HEK293 (cell line): ENCODE data around the gene KCNIP4.

Experiments used
- CTCF ChIA-PET: fragments of 350-600 bp; formaldehyde crosslinking; extraction: SDS; loops from one replicate; lab custom pipeline; 2021; ENCODE audit warnings: antibody characterized with exemption; lab: Yijun Ruan, JAX
- POLR2A ChIA-PET: fragments of 300-600 bp; formaldehyde crosslinking; extraction: SDS; loops from one replicate; lab custom pipeline; 2020; ENCODE audit warnings: antibody characterized with exemption, inconsistent platforms; lab: Yijun Ruan, JAX
- H3K27ac ChIP-seq: fragments of 200-500 bp; sonication (Bioruptor generic); 2 replicates; pipeline ENCODE4 v1.5.1; 2014; ENCODE audit warnings: low read depth, low read length, control low read depth, inconsistent platforms; ENCODE audit errors: extremely low read depth
- H3K36me3 ChIP-seq, 2 experiments: fragments of 200-500 bp in 1 of 2; sonication (Bioruptor generic) in 1 of 2; 1 replicate in 1 of 2; 2 replicates in 1 of 2; pipeline ENCODE4 v1.5.1; 2014 to 2017; ENCODE audit warnings: inconsistent platforms in 2 of 2, low read length in 2 of 2; ENCODE audit not compliant: control insufficient read depth in 2 of 2, insufficient read depth in 1 of 2
- H3K4me1 ChIP-seq: fragments of 200-500 bp; sonication (Bioruptor generic); 2 replicates; pipeline ENCODE4 v1.5.1; 2014; ENCODE audit warnings: mild to moderate bottlenecking, low read length, inconsistent platforms; ENCODE audit not compliant: control insufficient read depth, insufficient read depth
- H3K4me3 ChIP-seq: 2 replicates; pipeline ENCODE4 v1.5.1; 2011; ENCODE audit warnings: low read depth, mild to moderate bottlenecking, control low read depth, low read length, moderate library complexity
- H3K9me3 ChIP-seq: fragments of 200-500 bp; sonication (Bioruptor generic); 2 replicates; pipeline ENCODE4 v1.5.1; 2014; ENCODE audit warnings: low read depth, low read length, inconsistent platforms; ENCODE audit not compliant: control insufficient read depth, insufficient read depth
- GLIS1 ChIP-seq: fragments of 450-650 bp; formaldehyde crosslinking; IDR thresholded peaks from 2 replicates; pipeline ENCODE4 v1.5.1; 2016; ENCODE audit warnings: missing biosample characterization, missing genetic modification characterization
- HIC1 ChIP-seq: fragments of 450-650 bp; formaldehyde crosslinking; IDR thresholded peaks from 2 replicates; pipeline ENCODE4 v1.5.1; 2016; ENCODE audit warnings: missing biosample characterization, missing genetic modification characterization
- MYNN ChIP-seq: fragments of 450-650 bp; formaldehyde crosslinking; IDR thresholded peaks from 2 replicates; pipeline ENCODE4 v1.5.1; 2016; ENCODE audit warnings: missing biosample characterization, missing genetic modification characterization, borderline replicate concordance
- OSR2 ChIP-seq: fragments of 450-650 bp; formaldehyde crosslinking; IDR thresholded peaks from 2 replicates; pipeline ENCODE4 v1.5.1; 2016; ENCODE audit warnings: missing biosample characterization, missing genetic modification characterization
- PRDM6 ChIP-seq: fragments of 450-650 bp; formaldehyde crosslinking; IDR thresholded peaks from 2 replicates; pipeline ENCODE4 v1.5.1; 2017; ENCODE audit warnings: missing biosample characterization, missing genetic modification characterization
- SCRT2 ChIP-seq: fragments of 450-650 bp; formaldehyde crosslinking; IDR thresholded peaks from 2 replicates; pipeline ENCODE4 v1.5.1; 2016; ENCODE audit warnings: missing biosample characterization, missing genetic modification characterization
- ZBTB17 ChIP-seq: fragments of 450-650 bp; formaldehyde crosslinking; IDR thresholded peaks from 2 replicates; pipeline ENCODE4 v1.5.1; 2016; ENCODE audit warnings: missing biosample characterization, missing genetic modification characterization
- ZBTB7A ChIP-seq: fragments of 450-650 bp; formaldehyde crosslinking; IDR thresholded peaks from 2 replicates; pipeline ENCODE4 v1.5.1; 2016; ENCODE audit warnings: low read depth, missing biosample characterization, missing genetic modification characterization
- ZEB2 ChIP-seq: fragments of 450-650 bp; formaldehyde crosslinking; IDR thresholded peaks from 2 replicates; pipeline ENCODE4 v1.5.1; 2016; ENCODE audit warnings: missing biosample characterization, missing genetic modification characterization
- ZFP37 ChIP-seq: fragments of 450-650 bp; formaldehyde crosslinking; IDR thresholded peaks from 2 replicates; pipeline ENCODE4 v1.5.1; 2016; ENCODE audit warnings: missing biosample characterization, missing genetic modification characterization
- ZFP69B ChIP-seq: fragments of 450-650 bp; formaldehyde crosslinking; IDR thresholded peaks from 2 replicates; pipeline ENCODE4 v1.5.1; 2016; ENCODE audit warnings: missing biosample characterization, missing genetic modification characterization
- ZNF18 ChIP-seq: fragments of 450-650 bp; formaldehyde crosslinking; IDR thresholded peaks from 2 replicates; pipeline ENCODE4 v1.5.1; 2016; ENCODE audit warnings: missing biosample characterization, missing genetic modification characterization
- ZNF292 ChIP-seq: fragments of 450-650 bp; formaldehyde crosslinking; IDR thresholded peaks from 2 replicates; pipeline ENCODE4 v1.5.1; 2016; ENCODE audit warnings: low read depth, missing biosample characterization, missing genetic modification characterization, borderline replicate concordance
- ZNF335 ChIP-seq: fragments of 450-650 bp; formaldehyde crosslinking; conservative IDR thresholded peaks from 2 replicates; pipeline ENCODE4 v1.5.1; 2016; ENCODE audit warnings: missing biosample characterization, missing genetic modification characterization
- ZNF416 ChIP-seq: fragments of 450-650 bp; formaldehyde crosslinking; IDR thresholded peaks from 2 replicates; pipeline ENCODE4 v1.5.1; 2016; ENCODE audit warnings: missing biosample characterization, missing genetic modification characterization
- ZNF48 ChIP-seq: fragments of 450-650 bp; formaldehyde crosslinking; IDR thresholded peaks from 2 replicates; pipeline ENCODE4 v1.5.1; 2016; ENCODE audit warnings: missing biosample characterization, missing genetic modification characterization
- ZNF560 ChIP-seq: fragments of 450-650 bp; formaldehyde crosslinking; IDR thresholded peaks from 2 replicates; pipeline ENCODE4 v1.5.1; 2017; ENCODE audit warnings: missing biosample characterization, missing genetic modification characterization, borderline replicate concordance
- ZNF626 ChIP-seq: fragments of 450-650 bp; sonication (Bioruptor Pico); formaldehyde crosslinking; IDR thresholded peaks from 2 replicates; pipeline ENCODE4 v1.5.1; 2018; ENCODE audit warnings: missing biosample characterization, missing genetic modification characterization, inconsistent platforms
- ZNF677 ChIP-seq: fragments of 450-650 bp; IDR thresholded peaks from 2 replicates; pipeline ENCODE4 v1.5.0; 2018; ENCODE audit warnings: missing biosample characterization, mild to moderate bottlenecking, missing genetic modification characterization, moderate library complexity
- ZNF777 ChIP-seq: fragments of 450-650 bp; formaldehyde crosslinking; IDR thresholded peaks from 2 replicates; pipeline ENCODE4 v1.5.1; 2017; ENCODE audit warnings: missing biosample characterization, missing genetic modification characterization, borderline replicate concordance
- ZNF843 ChIP-seq: fragments of 450-650 bp; formaldehyde crosslinking; IDR thresholded peaks from 2 replicates; pipeline ENCODE4 v1.5.1; 2016; ENCODE audit warnings: missing biosample characterization, missing genetic modification characterization
- ZSCAN18 ChIP-seq: fragments of 450-650 bp; formaldehyde crosslinking; IDR thresholded peaks from 2 replicates; pipeline ENCODE4 v1.5.1; 2016; ENCODE audit warnings: missing biosample characterization, missing genetic modification characterization
- ZSCAN4 ChIP-seq: fragments of 450-650 bp; formaldehyde crosslinking; IDR thresholded peaks from 2 replicates; pipeline ENCODE4 v1.5.1; 2017; ENCODE audit warnings: missing biosample characterization, missing genetic modification characterization

The KCNIP4 gene

GRCh38 chr4:21118301-21118700, 830.3 kb downstream of the KCNIP4 start:
- H3K27ac ChIP-seq, result no peak overlapping the region
- POLR2A ChIA-PET, result no interaction called here
- CTCF ChIA-PET, result interaction anchor here (0.5 to 0.8 kb wide), 2 partner anchors 51 to 345 kb away, joined by 4 read pairs; no protein-coding TSS in a partner anchor
- H3K9me3 ChIP-seq, result no peaks in the 10 kb centered on the region
- no peaks in the 10 kb centered on the region for H3K4me1 ChIP-seq
- TF ChIP-seq ZNF677 (tag by site-specific recombination) (no peak), ZFP69B (tag by site-specific recombination) (no peak), ZEB2 (tag by site-specific recombination) (no peak), ZFP37 (tag by site-specific recombination) (no peak), ZBTB7A (tag by site-specific recombination) (no peak), PRDM6 (tag by site-specific recombination) (no peak), ZNF48 (tag by site-specific recombination) (no peak), ZSCAN18 (no peak)
- no peak overlapping the region for H3K4me3 ChIP-seq
- H3K36me3 ChIP-seq, result no peaks in the 10 kb centered on the region

- H3K36me3 ChIP-seq, result no peaks in the 10 kb centered on the region
- TF ChIP-seq ZNF777 (tag by site-specific recombination), result no peak
- TF ChIP-seq MYNN (tag by site-specific recombination), result no peak
- no peak for TF ChIP-seq ZNF560 (tag by site-specific recombination)
- no peak for TF ChIP-seq ZBTB17
- TF ChIP-seq ZSCAN4 (tag by site-specific recombination), result no peak
- no peak for TF ChIP-seq ZNF843
- TF ChIP-seq OSR2 (tag by site-specific recombination), result no peak
- TF ChIP-seq, all 188 proteins: peak for 0
- Histone ChIP-seq H3K9me3 (no peaks in the 10 kb centered on the region), H3K4me1 (no peaks in the 10 kb centered on the region), H3K4me3 (no peak overlapping the region), H3K27ac (no peak overlapping the region)
- ChIA-PET CTCF (no interaction called here), POLR2A (no interaction called here)
Observed at GRCh38 chr4:21117541-21118180, 830.9 kb downstream of the KCNIP4 start.

GRCh38 chr4:21113496-21114223, 834.9 kb downstream of the KCNIP4 start:
- Histone ChIP-seq H3K4me3 (no peak overlapping the region), H3K9me3 (no peaks in the 10 kb centered on the region), H3K27ac (no peak overlapping the region), H3K4me1 (no peaks in the 10 kb centered on the region), H3K36me3 (no peaks in the 10 kb centered on the region)
- POLR2A ChIA-PET, result no interaction called here
- CTCF ChIA-PET, result no interaction called here
- TF ChIP-seq ZNF335 (tag by site-specific recombination) (no peak), SCRT2 (no peak), HIC1 (tag by site-specific recombination) (no peak), ZNF626 (no peak), GLIS1 (tag by site-specific recombination) (no peak), ZNF292 (tag by site-specific recombination) (no peak), ZNF416 (tag by site-specific recombination) (no peak), ZNF18 (tag by site-specific recombination) (no peak)
